Inflammatory macrophage (primary cell): ENCODE measurements around the gene HMGN4.
A peak's percentile ranks its signal among the peaks of the same experiment; 100 is the strongest.

Source experiments
- DNase-seq, 2 donors: peaks; one replicate each; pipeline ENCODE4 v3.0.0-alpha.2; 2020 to 2022

Gene HMGN4

GRCh38 chr6:26552640-26553188 lies 14.5 kb downstream of the HMGN4 start:
- DNase-seq: no peak

GRCh38 chr6:26553264-26553634 lies 15.1 kb downstream of the HMGN4 start:
- peak; percentile 79 to 82 for DNase-seq

- peak; percentile 85 to 87 for DNase-seq
Observed at GRCh38 chr6:26553635-26554446, 15.7 kb downstream of the HMGN4 start.

GRCh38 chr6:26554447-26554696 lies 16.2 kb downstream of the HMGN4 start:
- no peak for DNase-seq

- peak; percentile 61 to 70 for DNase-seq
Observed at GRCh38 chr6:26554697-26555504, 16.7 kb downstream of the HMGN4 start.

- no peak for DNase-seq
Observed at GRCh38 chr6:26555505-26556262, 17.5 kb downstream of the HMGN4 start.

GRCh38 chr6:26556263-26557070 lies 18.3 kb downstream of the HMGN4 start:
- no peak for DNase-seq

- DNase-seq: no peak
Observed at GRCh38 chr6:26561533-26562466, 23.6 kb downstream of the HMGN4 start.

GRCh38 chr6:26563488-26563887 lies 25.3 kb downstream of the HMGN4 start:
- DNase-seq: no peak

GRCh38 chr6:26568601-26569432 lies 30.7 kb downstream of the HMGN4 start:
- DNase-seq: peak; percentile 94 to 98

GRCh38 chr6:26569433-26569764 lies 31.2 kb downstream of the HMGN4 start:
- DNase-seq: no peak

- DNase-seq: no peak
Observed at GRCh38 chr6:26570027-26570809, 32.1 kb downstream of the HMGN4 start.

- peak; percentile 76 to 91 for DNase-seq
Observed at GRCh38 chr6:26571592-26572296, 33.6 kb downstream of the HMGN4 start.

GRCh38 chr6:26575494-26575939 lies 37.4 kb downstream of the HMGN4 start:
- no peak for DNase-seq

GRCh38 chr6:26576407-26576843 lies 38.3 kb downstream of the HMGN4 start:
- DNase-seq: peak; percentile 55 to 75

GRCh38 chr6:26576929-26577719 lies 39.0 kb downstream of the HMGN4 start:
- peak; percentile 74 to 75 for DNase-seq

- no peak for DNase-seq
Observed at GRCh38 chr6:26577720-26578072, 39.5 kb downstream of the HMGN4 start.

GRCh38 chr6:26578279-26578678 lies 40.1 kb downstream of the HMGN4 start:
- DNase-seq: no peak
